Adrenal gland (tissue), 12 donors: Measurements from ENCODE around the gene MAK. TPM values are rescaled to one million over a fixed set of nuclear protein-coding genes. Genes with fewer than 3 reads are reported as not detected.
"Not testable (repeated sequence)": the region's sequence is repeated elsewhere in the genome, so short reads cannot be mapped to it uniquely, and the experiment has no call there.

ENCODE experiments used
- DNase-seq, 7 donors: peaks; one replicate each; pipeline ENCODE4 v3.0.0-alpha.2; 2019 to 2020
- H3K27ac ChIP-seq, 5 donors: fragments of 200-600 bp; sonication (generic) in 4 of 5; 1 replicate in 3 of 5; 2 replicates in 2 of 5; pipeline versions ENCODE4 v1.5.1 to v1.8.0; 2016 to 2020; ENCODE audit warnings: mild to moderate bottlenecking in 1 of 5
- H3K27me3 ChIP-seq: fragments of 200-600 bp; 2 replicates; pipeline ENCODE4 v1.8.0; 2021
- H3K36me3 ChIP-seq, 2 donors: fragments of 200-600 bp; replicated peaks in 1 of 2; 1 replicate in 1 of 2; 2 replicates in 1 of 2; pipeline versions ENCODE4 v1.5.1 to v1.8.0; 2018 to 2022
- H3K4me1 ChIP-seq, 2 donors: fragments of 200-600 bp; replicated peaks in 1 of 2; 1 replicate in 1 of 2; 2 replicates in 1 of 2; pipeline versions ENCODE4 v1.5.1 to v1.8.0; 2018 to 2021
- H3K4me3 ChIP-seq, 4 donors: fragments of 200-600 bp; sonication (generic) in 3 of 4; one replicate each; pipeline ENCODE4 v1.5.1; 2016 to 2018
- H3K9me3 ChIP-seq, 3 donors: fragments of 200-600 bp; sonication (generic) in 1 of 3; replicated peaks in 1 of 3; 1 replicate in 2 of 3; 2 replicates in 1 of 3; pipeline versions ENCODE4 v1.5.1 to v1.8.0; 2016 to 2021
- POLR2A ChIP-seq, 2 donors: fragments of 450-650 bp; IDR thresholded peaks; one replicate each; pipeline ENCODE4 v1.6.1; 2017; ENCODE audit warnings: antibody characterized with exemption in 2 of 2, mild to moderate bottlenecking in 2 of 2, moderate library complexity in 1 of 2
- WGBS, 4 donors: extraction: QIAGEN DNeasy Blood & Tissue Kit in 2 of 4; methylation state at CpG; one replicate each; pipeline versions ENCODE4 v1.1.5 to v1.1.7; 2013 to 2017; 5-methylcytosine and 5-hydroxymethylcytosine counted together
- intact Hi-C, 2 donors: fragments of 100-400 bp; cut with DNase I; formaldehyde crosslinking; loops; one replicate each; pipeline versions ENCODE4 v1.14.1 to v1.15.0; 2022 to 2023
- polyA plus RNA-seq, 3 donors: library from polyadenylated mRNA; stranded (reverse); fragments of 200-250 nt in 2 of 3; fragments of 350-450 nt in 1 of 3; fragmentation: Illumina TruSeq in 1 of 3; extraction: RNeasy Lipid Tissue Mini Kit (QIAGEN cat#74804) in 1 of 3; gene quantifications; one replicate each; pipeline ENCODE4 v1.2.3, GENCODE V29; 2013 to 2014
- total RNA-seq, 9 donors: library from RNA; depleted of rRNA in 4 of 9; stranded (reverse); fragments of >200 nt in 4 of 9; fragments of 120-200 nt in 1 of 9; fragmentation: NEBNext Ultra II Directional in 1 of 9; extraction: Animal tissue kit (Norgen Biotek cat#: 25700) in 1 of 9; gene quantifications; one replicate each; pipeline versions ENCODE4 v1.1.0 to v1.2.4, GENCODE V29; 2013 to 2023
- TF ChIP-seq, protein P1 (sequence below), 6 experiments: fragments of 450-650 bp in 4 of 6; fragments of 200-600 bp in 2 of 6; sonication (generic) in 1 of 6; IDR thresholded peaks; 1 replicate in 5 of 6; 2 replicates in 1 of 6; pipeline versions ENCODE4 v1.5.1 to v1.8.0; 2016 to 2021; ENCODE audit warnings: antibody characterized with exemption in 6 of 6, mild to moderate bottlenecking in 2 of 6, moderate library complexity in 1 of 6
- donor health status: healthy with polysubstance abuse.
- donor health status: Bipolar disorder and iron deficiency.
- donor health status: DM: yes; HTN: yes; CAD: no.
- donor health status: DM: no; HTN: no; CAD: no.
- donor health status: DM: no; HTN: no; CAD: no.
- donor health status: DM: yes; HTN: yes; CAD: no.

The MAK gene
- total and polyA plus RNA-seq, 12 donors, result under 0.01 to 0.43 (median 0.10) TPM; not detected in 4

- H3K4me3 ChIP-seq, result no peak overlapping the region
- H3K27ac ChIP-seq, result no peak overlapping the region
- no peaks in the 10 kb centered on the region for H3K27me3 ChIP-seq
- intact Hi-C loops, result no loop called here
- no peaks in the 10 kb centered on the region for H3K9me3 ChIP-seq
- no peak for DNase-seq
- no peaks in the 10 kb centered on the region for H3K36me3 ChIP-seq
- 97 to 98% (median 98%) methylated on average over 11 of the region's 11 CpGs for WGBS, 4 donors
- H3K4me1 ChIP-seq, result peaks cover 6 to 14% of the 10 kb centered on the region in 2 donors
- TF ChIP-seq POLR2A (IDR thresholded peaks at IDR 0.05), result no peak
- TF ChIP-seq, protein P1, sequence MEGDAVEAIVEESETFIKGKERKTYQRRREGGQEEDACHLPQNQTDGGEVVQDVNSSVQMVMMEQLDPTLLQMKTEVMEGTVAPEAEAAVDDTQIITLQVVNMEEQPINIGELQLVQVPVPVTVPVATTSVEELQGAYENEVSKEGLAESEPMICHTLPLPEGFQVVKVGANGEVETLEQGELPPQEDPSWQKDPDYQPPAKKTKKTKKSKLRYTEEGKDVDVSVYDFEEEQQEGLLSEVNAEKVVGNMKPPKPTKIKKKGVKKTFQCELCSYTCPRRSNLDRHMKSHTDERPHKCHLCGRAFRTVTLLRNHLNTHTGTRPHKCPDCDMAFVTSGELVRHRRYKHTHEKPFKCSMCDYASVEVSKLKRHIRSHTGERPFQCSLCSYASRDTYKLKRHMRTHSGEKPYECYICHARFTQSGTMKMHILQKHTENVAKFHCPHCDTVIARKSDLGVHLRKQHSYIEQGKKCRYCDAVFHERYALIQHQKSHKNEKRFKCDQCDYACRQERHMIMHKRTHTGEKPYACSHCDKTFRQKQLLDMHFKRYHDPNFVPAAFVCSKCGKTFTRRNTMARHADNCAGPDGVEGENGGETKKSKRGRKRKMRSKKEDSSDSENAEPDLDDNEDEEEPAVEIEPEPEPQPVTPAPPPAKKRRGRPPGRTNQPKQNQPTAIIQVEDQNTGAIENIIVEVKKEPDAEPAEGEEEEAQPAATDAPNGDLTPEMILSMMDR (IDR thresholded peaks at IDR 0.05), result no peak
Measured at GRCh38 chr6:10834823-10835222, 3.5 kb downstream of the MAK start.

DNA sequence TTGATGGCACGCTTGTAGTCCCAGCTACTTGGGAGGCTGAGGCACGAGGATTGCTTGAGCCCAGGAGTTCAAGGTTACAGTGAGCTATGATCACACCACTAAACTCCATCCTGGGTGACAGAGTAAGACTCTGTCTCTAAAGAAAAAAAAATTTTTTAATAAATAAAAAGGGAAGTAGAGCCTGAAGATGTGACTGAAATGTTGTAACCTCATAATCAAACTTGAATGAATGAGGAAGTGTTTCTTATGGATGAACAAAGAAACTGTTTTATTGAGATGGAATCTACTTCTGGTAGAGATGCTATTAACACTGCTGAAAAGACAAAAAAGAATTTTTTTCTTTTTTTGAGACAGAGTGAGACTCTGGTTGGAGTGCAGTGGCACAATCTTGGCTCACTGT lies 6.7 kb downstream of the MAK start:
- 83 to 96% (median 90%) methylated on average over 2 of the region's 2 CpGs for WGBS, 4 donors
- TF ChIP-seq, protein P1 (IDR thresholded peaks at IDR 0.05), result no peak
- TF ChIP-seq POLR2A (IDR thresholded peaks at IDR 0.05), result no peak
- H3K4me1 ChIP-seq, result peaks cover 0 to under 1% of the 10 kb centered on the region in 2 donors
- H3K27me3 ChIP-seq, result no peaks in the 10 kb centered on the region
- no peak overlapping the region for H3K4me3 ChIP-seq
- intact Hi-C loops, result no loop called here
- H3K27ac ChIP-seq, result no peak overlapping the region
- DNase-seq, result no peak
- no peaks in the 10 kb centered on the region for H3K9me3 ChIP-seq
- H3K36me3 ChIP-seq, result no peaks in the 10 kb centered on the region

DNA sequence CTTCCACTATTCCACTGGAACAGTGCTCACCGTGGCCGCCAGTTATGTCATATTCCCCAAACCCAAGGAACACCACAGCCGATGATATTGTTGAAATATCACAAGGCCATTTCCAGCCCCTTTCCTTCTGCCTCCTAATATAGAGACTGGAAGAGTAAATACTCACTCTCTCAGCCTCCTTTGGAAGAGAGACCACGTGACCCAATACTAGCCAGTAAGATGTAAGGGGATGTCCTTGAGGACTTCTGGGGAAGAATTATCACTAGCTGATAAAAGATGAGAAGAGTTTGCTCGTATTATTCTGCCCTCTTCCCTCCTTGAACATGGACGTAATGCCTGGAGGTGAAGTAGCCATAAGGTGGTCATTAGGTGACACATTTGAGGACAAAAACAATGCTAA lies 13.5 kb downstream of the MAK start:
- DNase-seq, result no peak
- Histone ChIP-seq H3K4me3 (no peak overlapping the region), H3K4me1 (no peaks in the 10 kb centered on the region), H3K36me3 (no peaks in the 10 kb centered on the region), H3K27me3 (no peaks in the 10 kb centered on the region), H3K27ac (no peak overlapping the region), H3K9me3 (no peaks in the 10 kb centered on the region)
- 76 to 86% (median 81%) methylated on average over 6 of the region's 6 CpGs for WGBS, 4 donors
- intact Hi-C loops, result no loop called here
- TF ChIP-seq, protein P1 (IDR thresholded peaks at IDR 0.05), result no peak
- TF ChIP-seq POLR2A (IDR thresholded peaks at IDR 0.05), result no peak

DNA sequence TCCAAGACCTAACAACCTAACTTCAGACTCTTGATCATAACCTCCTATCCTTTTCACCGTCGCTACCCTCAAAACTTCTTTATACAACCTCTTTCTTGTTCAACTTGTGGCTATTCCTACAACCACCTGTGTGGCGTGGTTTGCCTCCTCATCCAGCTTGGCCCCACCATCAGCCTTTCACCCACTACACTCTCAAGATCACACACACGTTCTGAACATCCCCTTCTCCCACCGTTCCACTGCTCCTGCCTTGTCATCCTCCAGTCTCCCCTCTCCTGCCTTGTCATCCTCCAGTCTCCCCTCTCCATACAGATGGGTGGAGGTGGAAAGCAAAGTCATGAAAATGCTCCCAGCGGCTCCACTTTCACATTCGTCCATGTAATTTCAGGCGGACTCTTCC lies 14.0 kb downstream of the MAK start:
- WGBS, 4 donors, result 88 to 93% (median 91%) methylated on average over 8 of the region's 8 CpGs
- H3K9me3 ChIP-seq, result no peaks in the 10 kb centered on the region
- no peak overlapping the region for H3K27ac ChIP-seq
- TF ChIP-seq POLR2A (IDR thresholded peaks at IDR 0.05), result no peak
- TF ChIP-seq, protein P1 (IDR thresholded peaks at IDR 0.05), result no peak
- no peak overlapping the region for H3K4me3 ChIP-seq
- H3K4me1 ChIP-seq, result no peaks in the 10 kb centered on the region
- no peaks in the 10 kb centered on the region for H3K36me3 ChIP-seq
- DNase-seq, result no peak
- H3K27me3 ChIP-seq, result no peaks in the 10 kb centered on the region
- intact Hi-C loops, result no loop called here

DNA sequence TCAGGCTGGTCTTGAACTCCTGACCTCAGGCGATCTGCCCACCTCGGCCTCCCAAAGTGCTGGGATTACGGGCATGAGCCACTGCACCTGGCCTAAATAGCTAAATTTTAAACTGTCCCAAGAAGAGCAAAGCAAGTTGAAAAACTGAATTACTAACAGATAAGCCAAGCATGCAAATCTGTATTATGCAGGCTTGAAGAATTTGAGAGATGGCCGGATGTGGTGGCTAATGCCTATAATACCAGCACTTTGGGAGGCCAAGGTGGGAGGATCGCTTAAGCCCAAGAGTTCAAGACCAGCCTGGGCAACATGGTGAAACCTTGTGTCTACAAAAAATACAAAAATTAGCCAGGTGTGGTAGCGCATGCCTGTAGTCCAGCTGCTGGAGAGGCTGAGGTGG lies 24.2 kb downstream of the MAK start:
- 96 to 97% (median 97%) methylated on average over 6 of the region's 6 CpGs for WGBS, 4 donors
- intact Hi-C loops, H3K4me3 ChIP-seq, H3K4me1 ChIP-seq, DNase-seq, H3K27ac ChIP-seq, H3K9me3 ChIP-seq, H3K36me3 ChIP-seq, H3K27me3 ChIP-seq: not testable (repeated sequence)
